Measurements from ENCODE around the gene MT3. TPM values are rescaled to one million over a fixed set of nuclear protein-coding genes. Genes with fewer than 3 reads are reported as not detected.

MT3 gene
- total RNA-seq, 4 donors from 2014 or later: not detected

DNA sequence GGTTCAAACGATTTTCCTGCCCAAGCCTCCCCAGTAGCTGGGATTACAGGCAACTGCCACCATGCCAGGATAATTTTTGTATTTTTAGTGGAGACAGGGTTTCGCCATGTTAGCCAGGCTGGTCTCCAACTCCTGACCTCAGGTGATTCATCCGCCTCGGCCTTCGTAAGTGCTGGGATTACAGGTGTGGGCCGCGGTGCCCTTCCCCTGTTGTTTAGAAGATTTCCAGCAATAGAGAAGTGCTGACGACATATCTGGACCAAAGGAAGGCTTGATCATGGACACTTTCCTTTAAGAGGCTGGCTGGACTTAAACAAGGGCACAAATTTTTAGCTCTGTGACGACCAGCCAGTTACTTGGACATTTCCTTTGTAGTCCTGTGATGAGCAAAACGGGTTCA lies 41.9 kb downstream of the MT3 start:
- TF ChIP-seq, protein P1, sequence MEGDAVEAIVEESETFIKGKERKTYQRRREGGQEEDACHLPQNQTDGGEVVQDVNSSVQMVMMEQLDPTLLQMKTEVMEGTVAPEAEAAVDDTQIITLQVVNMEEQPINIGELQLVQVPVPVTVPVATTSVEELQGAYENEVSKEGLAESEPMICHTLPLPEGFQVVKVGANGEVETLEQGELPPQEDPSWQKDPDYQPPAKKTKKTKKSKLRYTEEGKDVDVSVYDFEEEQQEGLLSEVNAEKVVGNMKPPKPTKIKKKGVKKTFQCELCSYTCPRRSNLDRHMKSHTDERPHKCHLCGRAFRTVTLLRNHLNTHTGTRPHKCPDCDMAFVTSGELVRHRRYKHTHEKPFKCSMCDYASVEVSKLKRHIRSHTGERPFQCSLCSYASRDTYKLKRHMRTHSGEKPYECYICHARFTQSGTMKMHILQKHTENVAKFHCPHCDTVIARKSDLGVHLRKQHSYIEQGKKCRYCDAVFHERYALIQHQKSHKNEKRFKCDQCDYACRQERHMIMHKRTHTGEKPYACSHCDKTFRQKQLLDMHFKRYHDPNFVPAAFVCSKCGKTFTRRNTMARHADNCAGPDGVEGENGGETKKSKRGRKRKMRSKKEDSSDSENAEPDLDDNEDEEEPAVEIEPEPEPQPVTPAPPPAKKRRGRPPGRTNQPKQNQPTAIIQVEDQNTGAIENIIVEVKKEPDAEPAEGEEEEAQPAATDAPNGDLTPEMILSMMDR (IDR thresholded peaks at IDR 0.05): no peak
- TF ChIP-seq POLR2A (IDR thresholded peaks at IDR 0.05): no peak
- no peak for DNase-seq
- Histone ChIP-seq H3K4me3 (no peak overlapping the region), H3K4me1 (peaks cover 16 to 58% (median 19%) of the 10 kb centered on the region in 3 donors), H3K27ac (peak overlapping the region in 1 of 4 donors; percentile 83), H3K36me3 (no peaks in the 10 kb centered on the region), H3K27me3 (peaks cover 0 to 51% (median 5%) of the 10 kb centered on the region in 4 donors), H3K9me3 (no peaks in the 10 kb centered on the region)
- intact Hi-C loops (cut with DNase I): no loop called here
- WGBS, 2 donors: 82 to 90% methylated on average over 8 to 9 of the region's 10 CpGs

DNA sequence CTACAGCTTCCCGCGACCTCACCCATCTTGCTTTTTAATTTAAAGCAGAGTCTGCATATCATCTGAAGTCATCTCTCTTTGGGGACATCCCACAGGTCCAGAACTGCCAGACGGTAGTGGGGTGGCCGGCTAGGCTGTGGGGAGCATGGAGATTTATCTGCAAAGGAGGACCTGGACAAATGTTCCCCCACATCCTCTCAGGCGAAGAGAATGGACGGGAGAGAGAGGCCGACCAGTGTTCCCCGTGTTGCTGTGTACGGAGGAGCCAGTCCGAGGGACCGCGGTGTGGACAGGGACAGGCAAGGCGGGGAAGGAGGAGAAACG lies 42.5 kb downstream of the MT3 start:
- Histone ChIP-seq H3K36me3 (no peaks in the 10 kb centered on the region), H3K27me3 (peaks cover 0 to 56% (median 5%) of the 10 kb centered on the region in 4 donors)
- intact Hi-C loops (cut with DNase I): no loop called here

DNA sequence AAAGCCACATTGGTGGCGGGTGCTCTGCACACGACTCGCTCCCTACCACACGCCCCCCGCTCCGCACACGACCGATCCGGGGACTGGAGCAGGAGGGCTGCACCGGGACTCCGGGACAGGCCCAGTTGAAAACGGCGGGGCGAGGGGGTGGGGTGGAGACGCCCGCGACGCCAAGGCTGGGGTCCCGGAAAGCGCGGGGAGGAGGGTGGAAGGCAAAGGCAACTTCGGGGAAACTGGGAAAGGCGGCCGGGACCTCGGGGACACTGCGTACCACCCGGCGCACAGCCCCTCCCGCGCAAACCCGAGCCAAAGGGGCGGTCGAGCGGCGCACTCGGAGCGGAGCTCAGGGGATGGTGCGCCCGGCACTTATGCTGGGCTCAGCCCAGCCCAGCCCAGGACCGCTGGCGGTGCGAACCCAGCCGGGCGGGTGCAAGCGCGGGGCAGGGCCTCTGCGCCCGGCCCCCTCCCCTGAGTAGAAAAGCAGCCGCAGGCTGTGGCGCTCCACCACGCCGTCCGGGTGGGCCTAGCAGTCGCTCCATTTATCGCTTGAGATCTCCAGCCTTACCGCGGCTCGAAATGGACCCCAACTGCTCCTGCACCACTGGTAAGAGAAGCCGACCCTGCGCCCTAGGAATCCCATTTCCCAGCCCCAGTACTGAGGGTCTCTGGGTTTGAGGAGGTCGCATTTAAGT lies 43.0 kb downstream of the MT3 start, which contains the start of gene MT1M:
Gene MT1M (plus strand): TSS at position 504 of the 692 bp plus-strand sequence. CDS start 73 bp downstream, at position 577.
- Histone ChIP-seq H3K9me3 (no peaks in the 10 kb centered on the region), H3K27ac (peak within 1 kb of the TSS; percentile 42 to 87 (median 80)), H3K4me1 (peaks cover 16 to 50% (median 16%) of the 10 kb centered on the region in 3 donors), H3K36me3 (no peaks in the 10 kb centered on the region), H3K27me3 (peaks cover 0 to 61% (median 5%) of the 10 kb centered on the region in 4 donors), H3K4me3 (peak within 1 kb of the TSS; percentile 21 to 71 (median 53))
- no peak for DNase-seq
- 3 to 8% methylated on average over 7 to 11 of the region's 61 CpGs for WGBS, 2 donors
- intact Hi-C loops (cut with DNase I): no loop called here
- TF ChIP-seq, protein P1 (IDR thresholded peaks at IDR 0.05): no peak
- peak in 2 of 4 donors; percentile 31 to 39 for TF ChIP-seq POLR2A (IDR thresholded peaks at IDR 0.05)

More for the DNA sequence above, 42.5 kb downstream of the MT3 start:
- DNase-seq: no peak
- no peaks in the 10 kb centered on the region for H3K9me3 ChIP-seq
- TF ChIP-seq, protein P1 (IDR thresholded peaks at IDR 0.05): no peak
- TF ChIP-seq POLR2A (IDR thresholded peaks at IDR 0.05): no peak
- peaks cover 16 to 52% (median 16%) of the 10 kb centered on the region in 3 donors for H3K4me1 ChIP-seq
- 35 to 45% methylated on average over 12 of the region's 14 CpGs for WGBS, 2 donors
- peak overlapping the region; percentile 21 to 71 (median 53) for H3K4me3 ChIP-seq
- peak overlapping the region; percentile 42 to 87 (median 80) for H3K27ac ChIP-seq

DNA sequence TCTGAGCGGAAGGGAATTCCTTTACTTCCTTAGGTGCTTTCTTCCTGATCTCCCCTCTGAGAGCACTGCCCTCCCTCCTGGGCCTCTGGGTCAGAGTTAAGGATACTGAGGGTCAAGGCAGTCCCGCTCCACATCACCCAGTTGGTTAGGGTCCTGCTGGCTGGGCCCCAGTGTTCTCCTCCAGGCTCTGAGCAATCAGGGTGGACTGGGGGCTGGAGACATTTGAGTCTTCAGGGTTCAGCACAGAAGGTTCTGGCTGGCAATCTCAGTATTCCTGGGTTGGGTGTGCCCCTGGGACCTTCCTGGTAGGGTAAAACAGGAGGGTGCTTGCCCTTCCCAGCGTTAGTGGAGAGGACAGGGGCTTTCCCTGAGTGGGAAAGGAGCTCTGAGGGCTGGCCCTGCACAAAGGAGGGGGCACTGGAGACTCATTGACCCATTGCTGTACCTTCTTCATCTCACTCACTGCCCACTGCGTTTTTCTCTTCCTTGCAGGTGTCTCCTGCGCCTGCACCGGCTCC lies 43.6 kb downstream of the MT3 start:
- 50 to 76% methylated on average over 2 to 4 of the region's 6 CpGs for WGBS, 2 donors
- peak overlapping the region; percentile 42 to 87 (median 80) for H3K27ac ChIP-seq
- H3K36me3 ChIP-seq: no peaks in the 10 kb centered on the region
- no peaks in the 10 kb centered on the region for H3K9me3 ChIP-seq
- TF ChIP-seq POLR2A (IDR thresholded peaks at IDR 0.05): no peak
- TF ChIP-seq, protein P1 (IDR thresholded peaks at IDR 0.05): no peak
- intact Hi-C loops (cut with DNase I): no loop called here
- peaks cover 0 to 67% (median 5%) of the 10 kb centered on the region in 4 donors for H3K27me3 ChIP-seq
- H3K4me3 ChIP-seq: peak overlapping the region; percentile 21 to 71 (median 53)
- H3K4me1 ChIP-seq: peaks cover 16 to 51% (median 16%) of the 10 kb centered on the region in 3 donors
- DNase-seq: no peak

DNA sequence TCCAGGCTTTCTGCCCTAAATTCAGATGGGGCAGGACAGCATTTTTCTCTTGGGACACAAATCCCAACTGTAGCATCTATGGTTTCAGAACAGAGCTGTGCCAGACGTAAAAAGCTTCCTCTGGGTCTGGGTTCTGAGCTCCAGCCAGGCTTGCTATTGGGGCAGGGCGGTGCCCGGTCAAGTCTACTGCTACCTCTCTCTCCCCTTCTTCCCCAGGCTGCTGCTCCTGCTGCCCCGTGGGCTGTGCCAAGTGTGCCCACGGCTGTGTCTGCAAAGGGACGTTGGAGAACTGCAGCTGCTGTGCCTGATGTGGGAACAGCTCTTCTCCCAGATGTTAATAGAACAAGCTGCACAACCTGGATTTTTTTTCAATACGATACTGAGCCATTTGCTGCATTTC lies 44.2 kb downstream of the MT3 start:
- intact Hi-C loops (cut with DNase I): no loop called here
- TF ChIP-seq, protein P1 (IDR thresholded peaks at IDR 0.05): no peak
- H3K9me3 ChIP-seq: no peaks in the 10 kb centered on the region
- no peak for DNase-seq
- H3K27ac ChIP-seq: peak overlapping the region in 3 of 4 donors; percentile 13 to 87 (median 76)
- H3K4me3 ChIP-seq: peak overlapping the region in 3 of 4 donors; percentile 51 to 71 (median 55)
- 59 to 74% methylated on average over 4 to 7 of the region's 7 CpGs for WGBS, 2 donors
- H3K27me3 ChIP-seq: peaks cover 0 to 73% (median 8%) of the 10 kb centered on the region in 4 donors
- H3K4me1 ChIP-seq: peaks cover 16 to 57% (median 22%) of the 10 kb centered on the region in 3 donors
- no peaks in the 10 kb centered on the region for H3K36me3 ChIP-seq
